Neutrophil (primary cell): ENCODE data around the gene TMEM223.
"Not testable (repeated sequence)": the region's sequence is repeated elsewhere in the genome, so short reads cannot be mapped to it uniquely, and the experiment has no call there.

Experiments
- H3K27ac ChIP-seq: fragments of 200-600 bp; sonication (generic); 2 replicates; pipeline ENCODE4 v1.5.1; 2016; ENCODE audit warnings: mild to moderate bottlenecking, moderate library complexity
- H3K27me3 ChIP-seq: fragments of 200-600 bp; sonication (generic); 2 replicates; pipeline ENCODE4 v1.6.0; 2016; ENCODE audit warnings: mild to moderate bottlenecking
- H3K36me3 ChIP-seq: fragments of 200-600 bp; sonication (generic); 2 replicates; pipeline ENCODE4 v1.5.1; 2017
- H3K4me1 ChIP-seq, 2 experiments: fragments of 200-600 bp in 1 of 2; sonication (generic) in 1 of 2; 1 replicate in 1 of 2; 2 replicates in 1 of 2; pipeline versions ENCODE4 v1.5.1 to v1.6.1; 2013 to 2016; ENCODE audit warnings: low read depth in 1 of 2, low read length in 1 of 2, mild to moderate bottlenecking in 1 of 2, moderate library complexity in 1 of 2; ENCODE audit not compliant: control insufficient read depth in 1 of 2, insufficient read depth in 1 of 2
- H3K4me3 ChIP-seq, 2 experiments: fragments of 200-600 bp in 1 of 2; sonication (generic) in 1 of 2; 1 replicate in 1 of 2; 2 replicates in 1 of 2; pipeline ENCODE4 v1.5.1; 2013 to 2016; ENCODE audit warnings: low read depth in 1 of 2, low read length in 1 of 2, mild to moderate bottlenecking in 1 of 2, moderate library complexity in 1 of 2
- H3K9me3 ChIP-seq: fragments of 200-600 bp; sonication (generic); 2 replicates; pipeline ENCODE4 v1.5.1; 2016
- TF ChIP-seq, protein P1 (sequence below): fragments of 200-600 bp; sonication (generic); IDR thresholded peaks from 2 replicates; pipeline ENCODE4 v1.5.1; 2016; ENCODE audit warnings: antibody characterized with exemption

The TMEM223 gene

DNA sequence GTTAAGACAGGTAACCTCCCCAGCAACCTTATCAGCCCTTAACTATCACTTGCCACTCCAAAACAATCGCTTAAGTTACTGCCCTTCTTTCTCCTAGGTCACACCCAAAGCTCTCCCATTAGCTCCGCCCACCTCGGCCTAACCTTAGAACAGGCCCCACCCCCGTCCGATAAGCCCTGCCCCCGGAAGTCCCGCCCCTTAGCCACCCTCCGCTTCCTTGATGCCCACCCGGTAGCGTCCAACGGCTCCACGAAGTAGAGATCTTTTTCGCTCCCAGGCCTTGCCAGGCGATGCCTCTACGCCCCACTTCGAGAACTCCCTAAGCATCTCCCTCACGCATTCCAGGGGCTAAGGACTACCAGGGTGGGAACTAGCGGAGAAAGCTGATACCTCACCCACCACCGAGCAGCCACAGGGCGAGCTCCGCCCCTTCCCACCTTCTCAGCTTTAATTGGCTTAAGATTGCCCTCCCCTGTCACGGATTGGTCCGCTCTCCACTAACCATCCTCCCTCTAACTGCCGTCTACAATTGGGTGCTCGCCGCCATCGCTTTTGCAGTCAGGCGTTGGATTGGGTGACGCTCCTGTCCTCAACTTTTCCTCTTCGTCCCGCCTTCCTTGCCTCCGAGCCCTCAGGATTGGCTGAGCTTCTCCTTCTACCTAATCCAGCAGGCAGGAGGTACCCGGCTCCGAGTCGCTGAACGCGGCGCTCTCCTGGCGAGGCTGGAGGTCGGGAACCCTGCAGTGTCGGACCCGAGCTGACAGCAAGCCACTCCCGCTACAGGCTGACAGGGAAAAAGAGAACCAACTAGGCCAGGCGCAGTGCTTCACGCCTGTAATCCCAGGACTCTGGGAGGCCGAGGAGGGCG, 37.8 kb downstream of the TMEM223 start, which contains the start of gene ZBTB3:
Gene ZBTB3 (minus strand): TSS at position 425 of the 868 bp plus-strand sequence. CDS start 496 bp downstream, outside the sequence.
- no peaks in the 10 kb centered on the region for H3K36me3 ChIP-seq
- no peaks in the 10 kb centered on the region for H3K9me3 ChIP-seq
- no peaks in the 10 kb centered on the region for H3K27me3 ChIP-seq
- TF ChIP-seq, protein P1, sequence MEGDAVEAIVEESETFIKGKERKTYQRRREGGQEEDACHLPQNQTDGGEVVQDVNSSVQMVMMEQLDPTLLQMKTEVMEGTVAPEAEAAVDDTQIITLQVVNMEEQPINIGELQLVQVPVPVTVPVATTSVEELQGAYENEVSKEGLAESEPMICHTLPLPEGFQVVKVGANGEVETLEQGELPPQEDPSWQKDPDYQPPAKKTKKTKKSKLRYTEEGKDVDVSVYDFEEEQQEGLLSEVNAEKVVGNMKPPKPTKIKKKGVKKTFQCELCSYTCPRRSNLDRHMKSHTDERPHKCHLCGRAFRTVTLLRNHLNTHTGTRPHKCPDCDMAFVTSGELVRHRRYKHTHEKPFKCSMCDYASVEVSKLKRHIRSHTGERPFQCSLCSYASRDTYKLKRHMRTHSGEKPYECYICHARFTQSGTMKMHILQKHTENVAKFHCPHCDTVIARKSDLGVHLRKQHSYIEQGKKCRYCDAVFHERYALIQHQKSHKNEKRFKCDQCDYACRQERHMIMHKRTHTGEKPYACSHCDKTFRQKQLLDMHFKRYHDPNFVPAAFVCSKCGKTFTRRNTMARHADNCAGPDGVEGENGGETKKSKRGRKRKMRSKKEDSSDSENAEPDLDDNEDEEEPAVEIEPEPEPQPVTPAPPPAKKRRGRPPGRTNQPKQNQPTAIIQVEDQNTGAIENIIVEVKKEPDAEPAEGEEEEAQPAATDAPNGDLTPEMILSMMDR = peak; percentile 81
- H3K4me3 ChIP-seq = peak within 1 kb of the TSS; percentile 79 to 92
- peak within 1 kb of the TSS; percentile 91 for H3K27ac ChIP-seq
- H3K4me1 ChIP-seq = peaks cover 14 to 18% of the 10 kb centered on the region in 2 experiments

GRCh38 chr11:62752994-62753735, 38.6 kb downstream of the TMEM223 start:
- Histone ChIP-seq H3K27ac (peak overlapping the region; percentile 91), H3K36me3 (no peaks in the 10 kb centered on the region), H3K9me3 (no peaks in the 10 kb centered on the region), H3K4me3 (peak overlapping the region; percentile 79 to 92), H3K4me1 (peaks cover 14 to 18% of the 10 kb centered on the region in 2 experiments), H3K27me3 (no peaks in the 10 kb centered on the region)
- TF ChIP-seq, protein P1 = no peak

- H3K27ac ChIP-seq = peak overlapping the region; percentile 91
- TF ChIP-seq, protein P1 = no peak
- H3K4me1 ChIP-seq = peaks cover 14 to 18% of the 10 kb centered on the region in 2 experiments
These were observed 39.5 kb downstream of the TMEM223 start for GRCh38 chr11:62752177-62752785.

DNA sequence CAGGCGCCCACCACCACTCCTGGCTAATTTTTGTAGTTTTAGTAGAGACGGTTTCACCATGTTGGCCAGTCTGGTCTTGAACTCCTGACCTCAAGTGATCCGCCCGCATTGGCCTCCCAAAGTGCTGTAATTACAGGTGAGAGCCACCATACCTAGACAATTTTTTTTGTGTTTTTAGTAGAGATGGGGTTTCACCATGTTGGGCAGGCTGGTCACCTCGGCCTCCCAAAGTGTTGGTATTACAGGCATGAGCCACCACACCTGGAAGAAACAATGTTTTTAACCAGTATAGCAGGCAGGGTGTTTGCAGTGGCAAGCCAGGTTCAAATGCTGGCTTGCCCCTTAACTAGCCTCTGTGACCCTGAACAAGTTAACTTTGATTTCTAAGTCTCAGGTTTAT, 41.9 kb downstream of the TMEM223 start:
- H3K4me1 ChIP-seq = peaks cover 14 to 18% of the 10 kb centered on the region in 2 experiments
- H3K9me3 ChIP-seq, H3K27me3 ChIP-seq, H3K36me3 ChIP-seq, H3K27ac ChIP-seq, H3K4me3 ChIP-seq: not testable (repeated sequence)

More at GRCh38 chr11:62752177-62752785, 39.5 kb downstream of the TMEM223 start:
- Histone ChIP-seq H3K36me3 (no peaks in the 10 kb centered on the region), H3K4me3 (no peak overlapping the region), H3K27me3 (no peaks in the 10 kb centered on the region), H3K9me3 (no peaks in the 10 kb centered on the region)

DNA sequence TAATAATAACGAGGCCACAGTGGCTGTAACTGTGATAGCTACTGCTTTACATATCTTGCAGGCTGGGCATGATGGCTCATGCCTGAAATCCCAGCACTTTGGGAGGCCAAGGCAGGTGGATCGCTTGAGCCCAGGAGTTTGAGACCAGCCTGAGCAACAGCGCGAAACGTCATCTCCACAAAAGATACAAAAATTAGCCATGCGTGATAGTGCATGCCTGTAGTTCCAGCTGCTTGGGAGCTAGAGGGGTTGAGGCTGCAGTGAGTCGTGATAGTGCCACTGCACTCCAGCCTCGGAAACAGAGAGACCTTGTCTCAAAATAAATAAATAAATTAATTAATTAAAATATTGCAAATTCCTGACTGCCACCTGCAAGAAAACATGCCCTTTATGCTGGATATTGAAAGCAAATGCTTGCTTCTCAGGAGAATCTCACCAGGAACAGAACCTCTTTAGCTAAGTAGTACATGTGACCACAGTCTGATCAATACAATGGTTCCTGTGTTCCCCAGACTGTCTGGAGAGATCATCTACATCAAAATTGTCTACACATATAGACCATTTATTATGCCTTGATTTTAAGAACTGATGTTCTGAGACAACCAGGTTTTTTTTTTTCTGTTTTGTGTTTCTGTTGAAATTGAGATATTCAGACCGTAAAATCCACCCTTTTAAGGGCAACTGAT, 44.2 kb downstream of the TMEM223 start:
- Histone ChIP-seq H3K4me1 (no peaks in the 10 kb centered on the region), H3K27me3 (no peaks in the 10 kb centered on the region), H3K4me3 (no peak overlapping the region), H3K36me3 (no peaks in the 10 kb centered on the region), H3K9me3 (no peaks in the 10 kb centered on the region), H3K27ac (no peak overlapping the region)
- TF ChIP-seq, protein P1 = no peak
